Spleen (tissue), 11 donors: ENCODE results near the gene AEBP2. TPM values are rescaled to one million over a fixed set of nuclear protein-coding genes. Genes with fewer than 3 reads are reported as not detected.

Source experiments
- DNase-seq: peaks from one replicate; pipeline ENCODE4 v3.0.0-alpha.2; 2020
- H3K27ac ChIP-seq, 8 donors: fragments of 200-600 bp; sonication (generic) in 7 of 8; 1 replicate in 4 of 8; 2 replicates in 4 of 8; pipeline versions ENCODE4 v1.5.0 to v1.8.0; 2016 to 2021; ENCODE audit warnings: inconsistent platforms in 4 of 8, mild to moderate bottlenecking in 4 of 8, moderate library complexity in 1 of 8
- H3K27me3 ChIP-seq, 7 donors: fragments of 200-600 bp; sonication (generic) in 6 of 7; replicated peaks in 1 of 7; 1 replicate in 4 of 7; 2 replicates in 3 of 7; pipeline versions ENCODE4 v1.5.0 to v1.8.0; 2016 to 2021; ENCODE audit warnings: inconsistent platforms in 3 of 7, mild to moderate bottlenecking in 1 of 7
- H3K36me3 ChIP-seq, 6 donors: fragments of 200-600 bp; sonication (generic) in 5 of 6; 1 replicate in 4 of 6; 2 replicates in 2 of 6; pipeline versions ENCODE4 v1.5.0 to v1.8.0; 2016 to 2021; ENCODE audit warnings: inconsistent platforms in 2 of 6
- H3K4me1 ChIP-seq, 6 donors: fragments of 200-600 bp; sonication (generic) in 5 of 6; 1 replicate in 3 of 6; 2 replicates in 3 of 6; pipeline versions ENCODE4 v1.5.0 to v1.8.0; 2016 to 2021; ENCODE audit warnings: inconsistent platforms in 3 of 6
- H3K4me3 ChIP-seq, 8 donors: fragments of 200-600 bp; sonication (generic) in 7 of 8; 1 replicate in 4 of 8; 2 replicates in 4 of 8; pipeline versions ENCODE4 v1.5.0 to v1.8.0; 2016 to 2021; ENCODE audit warnings: inconsistent platforms in 4 of 8, mild to moderate bottlenecking in 4 of 8, moderate library complexity in 2 of 8
- H3K9me3 ChIP-seq, 8 donors: fragments of 200-600 bp; sonication (generic) in 7 of 8; 1 replicate in 4 of 8; 2 replicates in 4 of 8; pipeline versions ENCODE4 v1.5.0 to v1.8.0; 2016 to 2021; ENCODE audit warnings: inconsistent platforms in 4 of 8
- POLR2A ChIP-seq, 3 donors: fragments of 450-650 bp; IDR thresholded peaks; one replicate each; pipeline ENCODE4 v1.5.1; 2017; ENCODE audit warnings: antibody characterized with exemption in 3 of 3, mild to moderate bottlenecking in 1 of 3
- POLR2AphosphoS5 ChIP-seq, 3 donors: sonication (generic); formaldehyde crosslinking; IDR thresholded peaks; one replicate each; pipeline ENCODE4 v1.5.1; 2017; ENCODE audit warnings: antibody characterized with exemption in 3 of 3
- WGBS, 5 donors: extraction: QIAGEN DNeasy Blood & Tissue Kit in 3 of 5; methylation state at CpG; one replicate each; pipeline versions ENCODE4 v1.1.5 to v1.1.7; 2013 to 2018; 5-methylcytosine and 5-hydroxymethylcytosine counted together
- intact Hi-C: fragments of 100-400 bp; cut with DNase I; formaldehyde crosslinking; loops from one replicate; pipeline ENCODE4 v1.15.0; 2023; ENCODE audit warnings: low total_unique reads
- polyA plus RNA-seq, 3 donors: library from polyadenylated mRNA; stranded (reverse); fragments of 200-250 nt; gene quantifications; one replicate each; pipeline ENCODE4 v1.2.1, GENCODE V29; 2013
- total RNA-seq, 7 donors: library from RNA; depleted of rRNA in 3 of 7; stranded (reverse); fragments of >200 nt in 3 of 7; fragmentation: NEBNext Ultra II Directional in 4 of 7; extraction: Animal tissue kit (Norgen Biotek cat#: 25700) in 4 of 7; gene quantifications; one replicate each; pipeline versions ENCODE4 v1.1.0 to v1.2.1, GENCODE V29; 2016 to 2021
- TF ChIP-seq, protein P1 (sequence below), 11 experiments: fragments of 200-600 bp in 7 of 11; fragments of 450-650 bp in 4 of 11; sonication (generic) in 4 of 11; IDR thresholded peaks in 8 of 11; conservative IDR thresholded peaks in 3 of 11; 1 replicate in 7 of 11; 2 replicates in 4 of 11; pipeline versions ENCODE4 v1.4.0 to v1.8.0; 2016 to 2021; ENCODE audit warnings: antibody characterized with exemption in 11 of 11, inconsistent platforms in 4 of 11, mild to moderate bottlenecking in 1 of 11
- donor health status: healthy with polysubstance abuse.
- donor health status: DM: no; HTN: no; CAD: no; lungs with moderate emphysema.
- donor health status: DM: no; HTN: no; CAD: no.
- donor health status: Bipolar disorder and iron deficiency.
- donor health status: healthy.
- donor health status: DM: no; HTN: no; CAD: no.
- donor health status: DM: yes; HTN: yes; CAD: no.

Gene AEBP2
- total and polyA plus RNA-seq, 10 donors = 11.4 to 53.4 (median 42.0) TPM

DNA sequence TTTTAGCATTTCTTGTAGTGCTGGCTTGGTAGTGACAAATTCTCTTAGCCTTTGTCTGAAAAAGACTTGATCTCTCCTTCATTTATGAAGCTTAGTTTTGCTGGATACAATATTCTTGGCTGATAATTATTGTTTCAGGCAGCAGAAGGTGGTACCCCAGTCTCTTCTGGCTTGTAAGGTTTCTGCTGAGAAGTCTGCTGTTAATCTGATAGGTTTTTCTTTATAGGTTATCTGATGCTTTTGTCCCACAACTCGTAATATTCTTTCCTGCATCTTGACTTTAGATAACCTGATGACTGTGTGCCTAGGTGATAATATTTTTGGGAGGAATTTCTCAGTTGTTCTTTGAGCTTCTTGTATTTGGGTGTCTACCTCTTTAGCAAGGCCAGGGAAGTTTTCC is 41.2 kb downstream of the AEBP2 start:
- no peak overlapping the region for H3K4me3 ChIP-seq
- peaks cover 5 to 31% (median 25%) of the 10 kb centered on the region in 8 donors for H3K9me3 ChIP-seq
- 76 to 94% (median 90%) methylated on average over 1 of the region's 1 CpG for WGBS, 5 donors
- H3K27ac ChIP-seq = no peak overlapping the region
- peaks cover 6 to 50% (median 32%) of the 10 kb centered on the region in 6 donors for H3K4me1 ChIP-seq
- no peak for DNase-seq
- TF ChIP-seq POLR2A (IDR thresholded peaks at IDR 0.05) (no peak), POLR2AphosphoS5 (IDR thresholded peaks at IDR 0.05) (no peak)
- TF ChIP-seq, protein P1, sequence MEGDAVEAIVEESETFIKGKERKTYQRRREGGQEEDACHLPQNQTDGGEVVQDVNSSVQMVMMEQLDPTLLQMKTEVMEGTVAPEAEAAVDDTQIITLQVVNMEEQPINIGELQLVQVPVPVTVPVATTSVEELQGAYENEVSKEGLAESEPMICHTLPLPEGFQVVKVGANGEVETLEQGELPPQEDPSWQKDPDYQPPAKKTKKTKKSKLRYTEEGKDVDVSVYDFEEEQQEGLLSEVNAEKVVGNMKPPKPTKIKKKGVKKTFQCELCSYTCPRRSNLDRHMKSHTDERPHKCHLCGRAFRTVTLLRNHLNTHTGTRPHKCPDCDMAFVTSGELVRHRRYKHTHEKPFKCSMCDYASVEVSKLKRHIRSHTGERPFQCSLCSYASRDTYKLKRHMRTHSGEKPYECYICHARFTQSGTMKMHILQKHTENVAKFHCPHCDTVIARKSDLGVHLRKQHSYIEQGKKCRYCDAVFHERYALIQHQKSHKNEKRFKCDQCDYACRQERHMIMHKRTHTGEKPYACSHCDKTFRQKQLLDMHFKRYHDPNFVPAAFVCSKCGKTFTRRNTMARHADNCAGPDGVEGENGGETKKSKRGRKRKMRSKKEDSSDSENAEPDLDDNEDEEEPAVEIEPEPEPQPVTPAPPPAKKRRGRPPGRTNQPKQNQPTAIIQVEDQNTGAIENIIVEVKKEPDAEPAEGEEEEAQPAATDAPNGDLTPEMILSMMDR (IDR thresholded peaks at IDR 0.05 in 8 of 11, conservative IDR thresholded peaks at IDR 0.05 in 3 of 11) = no peak
- peaks cover 0 to 81% (median 15%) of the 10 kb centered on the region in 6 donors for H3K36me3 ChIP-seq
- H3K27me3 ChIP-seq = no peaks in the 10 kb centered on the region
- intact Hi-C loops = no loop called here

DNA sequence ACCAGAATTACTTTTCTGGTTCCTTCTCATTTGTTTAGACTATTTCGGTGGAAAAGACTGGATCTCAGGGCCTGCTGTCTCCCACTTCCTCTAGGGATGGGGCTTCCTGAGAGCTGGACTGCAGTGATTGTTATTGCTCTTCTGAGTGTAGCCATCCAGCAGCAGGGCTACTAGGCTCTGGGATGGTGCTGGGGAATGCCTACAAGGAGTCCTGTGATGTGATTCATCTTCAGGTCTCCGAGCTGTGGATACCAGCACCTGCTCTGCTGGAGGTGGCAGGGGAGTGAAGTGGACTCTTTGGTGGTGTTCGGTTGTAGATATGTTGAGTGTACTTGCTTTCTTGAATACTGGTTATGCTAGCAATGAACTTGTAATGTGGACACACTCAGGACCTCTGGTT is 42.7 kb downstream of the AEBP2 start:
- H3K4me3 ChIP-seq = no peak overlapping the region
- H3K9me3 ChIP-seq = peaks cover 5 to 31% (median 25%) of the 10 kb centered on the region in 8 donors
- peaks cover 0 to 65% (median 15%) of the 10 kb centered on the region in 6 donors for H3K36me3 ChIP-seq
- intact Hi-C loops = no loop called here
- WGBS, 5 donors = 69 to 98% (median 91%) methylated on average over 3 of the region's 3 CpGs
- no peak for DNase-seq
- H3K4me1 ChIP-seq = peaks cover 6 to 49% (median 32%) of the 10 kb centered on the region in 6 donors
- H3K27ac ChIP-seq = peak overlapping the region in 4 of 8 donors; percentile 16 to 63 (median 42)
- TF ChIP-seq POLR2A (IDR thresholded peaks at IDR 0.05) = no peak
- TF ChIP-seq, protein P1 (IDR thresholded peaks at IDR 0.05 in 8 of 11, conservative IDR thresholded peaks at IDR 0.05 in 3 of 11) = no peak
- TF ChIP-seq POLR2AphosphoS5 (IDR thresholded peaks at IDR 0.05) = no peak
- no peaks in the 10 kb centered on the region for H3K27me3 ChIP-seq

DNA sequence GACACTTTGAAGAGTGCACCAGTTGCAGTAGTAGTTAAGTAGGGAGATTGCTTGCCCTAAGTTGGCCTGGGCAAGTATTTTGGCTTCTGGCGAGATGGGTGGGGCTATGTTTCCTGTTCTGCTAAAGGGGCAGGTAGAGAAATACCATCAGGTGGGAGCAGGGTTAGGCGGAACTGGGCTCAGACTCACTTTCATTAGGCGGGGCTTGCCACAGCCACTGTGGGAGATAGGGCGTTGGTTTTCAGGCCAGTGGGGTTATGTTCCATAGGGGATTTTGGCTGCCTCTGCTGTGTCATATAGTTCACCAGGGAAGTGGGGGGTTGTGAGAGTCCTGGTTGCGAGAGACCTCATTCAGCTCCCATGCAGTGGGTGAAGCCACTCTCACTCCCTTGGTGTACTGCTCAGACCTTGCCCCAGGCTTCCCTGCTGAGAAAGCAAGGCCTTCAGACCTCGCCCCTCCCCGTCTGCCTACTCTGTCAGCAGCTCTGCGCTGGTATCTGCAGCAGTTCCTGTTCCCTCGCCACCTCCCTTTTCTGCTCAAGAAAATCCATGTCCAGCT is 43.3 kb downstream of the AEBP2 start:
- Histone ChIP-seq H3K4me1 (peaks cover 6 to 49% (median 32%) of the 10 kb centered on the region in 6 donors), H3K9me3 (peaks cover 5 to 31% (median 25%) of the 10 kb centered on the region in 8 donors), H3K27me3 (no peaks in the 10 kb centered on the region), H3K4me3 (no peak overlapping the region), H3K27ac (peak overlapping the region in 4 of 8 donors; percentile 16 to 63 (median 42)), H3K36me3 (peaks cover 0 to 59% (median 15%) of the 10 kb centered on the region in 6 donors)
- peak in 1 of 3 donors; percentile 51 for TF ChIP-seq POLR2AphosphoS5 (IDR thresholded peaks at IDR 0.05)
- TF ChIP-seq, protein P1 (IDR thresholded peaks at IDR 0.05 in 8 of 11, conservative IDR thresholded peaks at IDR 0.05 in 3 of 11) = no peak
- TF ChIP-seq POLR2A (IDR thresholded peaks at IDR 0.05) = no peak
- intact Hi-C loops = no loop called here
- peak; percentile 82 for DNase-seq
- WGBS, 5 donors = 39 to 66% (median 52%) methylated on average over 9 of the region's 9 CpGs

DNA sequence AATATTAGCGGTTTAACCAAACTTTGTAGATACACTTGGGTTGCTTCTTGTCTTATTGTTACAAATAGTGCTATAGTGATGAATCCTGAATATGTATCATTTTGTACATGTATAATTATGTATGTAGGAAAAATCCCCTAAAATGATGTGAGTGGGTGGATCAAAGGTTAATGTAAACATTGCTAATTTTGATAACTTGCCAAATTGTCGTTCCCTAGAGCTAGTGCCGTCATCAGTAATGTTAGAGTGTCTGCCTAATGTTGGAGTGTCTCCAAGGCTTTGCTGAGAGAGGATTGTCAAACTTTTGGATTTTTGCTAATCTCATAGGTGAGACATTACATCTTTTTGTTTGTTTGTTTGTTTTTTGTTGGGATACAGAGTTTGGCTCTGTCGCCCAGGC is 44.4 kb downstream of the AEBP2 start:
- TF ChIP-seq POLR2A (IDR thresholded peaks at IDR 0.05) = no peak
- TF ChIP-seq, protein P1 (IDR thresholded peaks at IDR 0.05 in 8 of 11, conservative IDR thresholded peaks at IDR 0.05 in 3 of 11) = no peak
- TF ChIP-seq POLR2AphosphoS5 (IDR thresholded peaks at IDR 0.05) = no peak
- peaks cover 0 to 50% (median 13%) of the 10 kb centered on the region in 6 donors for H3K36me3 ChIP-seq
- H3K4me1 ChIP-seq = peaks cover 6 to 49% (median 32%) of the 10 kb centered on the region in 6 donors
- WGBS, 5 donors = 84 to 91% (median 85%) methylated on average over 4 of the region's 4 CpGs
- H3K9me3 ChIP-seq = peaks cover 5 to 25% (median 22%) of the 10 kb centered on the region in 8 donors
- no peak for DNase-seq
- no peaks in the 10 kb centered on the region for H3K27me3 ChIP-seq
- H3K4me3 ChIP-seq = no peak overlapping the region
- intact Hi-C loops = no loop called here
- peak overlapping the region in 1 of 8 donors; percentile 63 for H3K27ac ChIP-seq
